Suprapubic skin (tissue), 4 donors: ENCODE measurements around the gene XIRP1. TPM values are rescaled to one million over a fixed set of nuclear protein-coding genes. Genes with fewer than 3 reads are reported as not detected.

Source experiments
- DNase-seq, 2 donors: peaks; one replicate each; pipeline ENCODE4 v3.0.0-alpha.2; 2019; ENCODE audit warnings: low spot score in 2 of 2
- H3K27ac ChIP-seq: fragments of 200-600 bp; sonication (generic); one replicate; pipeline ENCODE4 v1.5.1; 2019
- H3K27me3 ChIP-seq: fragments of 200-600 bp; sonication (generic); one replicate; pipeline ENCODE4 v1.5.1; 2019
- H3K36me3 ChIP-seq: fragments of 200-600 bp; sonication (generic); one replicate; pipeline ENCODE4 v1.5.1; 2019
- H3K4me1 ChIP-seq: fragments of 200-600 bp; sonication (generic); one replicate; pipeline ENCODE4 v1.5.1; 2019
- H3K4me3 ChIP-seq: fragments of 200-600 bp; sonication (generic); one replicate; pipeline ENCODE4 v1.5.1; 2019; ENCODE audit warnings: mild to moderate bottlenecking
- H3K9me3 ChIP-seq: fragments of 200-600 bp; sonication (generic); one replicate; pipeline ENCODE4 v1.5.1; 2019
- CTCF ChIP-seq, 2 donors: fragments of 200-600 bp in 1 of 2; fragments of 450-650 bp in 1 of 2; sonication (generic) in 1 of 2; IDR thresholded peaks; one replicate each; pipeline ENCODE4 v1.5.1; 2016 to 2019; ENCODE audit warnings: antibody characterized with exemption in 2 of 2, mild to moderate bottlenecking in 1 of 2, moderate library complexity in 1 of 2
- EP300 ChIP-seq: sonication (generic); formaldehyde crosslinking; IDR thresholded peaks from one replicate; pipeline ENCODE4 v1.6.1; 2017; ENCODE audit warnings: antibody characterized with exemption
- POLR2A ChIP-seq, 2 donors: fragments of 450-650 bp; IDR thresholded peaks; one replicate each; pipeline ENCODE4 v1.6.1; 2017; ENCODE audit warnings: antibody characterized with exemption in 2 of 2, mild to moderate bottlenecking in 2 of 2, moderate library complexity in 2 of 2
- POLR2AphosphoS5 ChIP-seq, 3 donors: sonication (generic); formaldehyde crosslinking; IDR thresholded peaks; one replicate each; pipeline ENCODE4 v1.6.1; 2017; ENCODE audit warnings: antibody characterized with exemption in 3 of 3
- WGBS: methylation state at CpG from one replicate; pipeline ENCODE4 v1.1.5; 2018; 5-methylcytosine and 5-hydroxymethylcytosine counted together
- total RNA-seq, 4 donors: library from RNA; depleted of rRNA; stranded (reverse); fragments of >200 nt; gene quantifications; one replicate each; pipeline ENCODE4 v1.1.0, GENCODE V29; 2016

The XIRP1 gene
- total RNA-seq, 4 donors from 2014 or later = not detected

GRCh38 chr3:39170461-39170860 lies 21.9 kb downstream of the XIRP1 start:
- peak in 1 of 2 donors; percentile 6 for DNase-seq
- WGBS = 91% methylated on average over 4 of the region's 4 CpGs
- TF ChIP-seq POLR2A (IDR thresholded peaks at IDR 0.05) = no peak
- no peak for TF ChIP-seq POLR2AphosphoS5 (IDR thresholded peaks at IDR 0.05)
- TF ChIP-seq CTCF (IDR thresholded peaks at IDR 0.05) = no peak
- no peak for TF ChIP-seq EP300
- Histone ChIP-seq H3K27ac (no peak overlapping the region), H3K27me3 (no peaks in the 10 kb centered on the region), H3K4me3 (no peak overlapping the region), H3K36me3 (no peaks in the 10 kb centered on the region), H3K9me3 (no peaks in the 10 kb centered on the region), H3K4me1 (peaks cover 15% of the 10 kb centered on the region)

- Histone ChIP-seq H3K4me1 (peaks cover 15% of the 10 kb centered on the region), H3K4me3 (no peak overlapping the region), H3K27ac (no peak overlapping the region), H3K36me3 (no peaks in the 10 kb centered on the region), H3K9me3 (no peaks in the 10 kb centered on the region), H3K27me3 (no peaks in the 10 kb centered on the region)
- 0% methylated on average over 1 of the region's 1 CpG for WGBS
- no peak for DNase-seq
- TF ChIP-seq EP300 (no peak), CTCF (IDR thresholded peaks at IDR 0.05) (no peak), POLR2AphosphoS5 (IDR thresholded peaks at IDR 0.05) (no peak)
Observed at GRCh38 chr3:39169712-39170111, 22.7 kb downstream of the XIRP1 start.

GRCh38 chr3:39168156-39168780 lies 24.1 kb downstream of the XIRP1 start:
- H3K9me3 ChIP-seq = no peaks in the 10 kb centered on the region

GRCh38 chr3:39166932-39167532 lies 25.4 kb downstream of the XIRP1 start:
- Histone ChIP-seq H3K27me3 (no peaks in the 10 kb centered on the region), H3K27ac (peak overlapping the region; percentile 20), H3K4me3 (no peak overlapping the region), H3K9me3 (no peaks in the 10 kb centered on the region), H3K36me3 (no peaks in the 10 kb centered on the region), H3K4me1 (peaks cover 15% of the 10 kb centered on the region)
- WGBS = 33% methylated on average over 1 of the region's 1 CpG
- TF ChIP-seq POLR2AphosphoS5 (IDR thresholded peaks at IDR 0.05) (peak in 2 of 3 donors; percentile 52 to 62), CTCF (IDR thresholded peaks at IDR 0.05) (no peak), EP300 (no peak), POLR2A (IDR thresholded peaks at IDR 0.05) (no peak)
- peak; percentile 80 to 81 for DNase-seq

More at GRCh38 chr3:39168156-39168780, 24.1 kb downstream of the XIRP1 start:
- Histone ChIP-seq H3K27ac (no peak overlapping the region), H3K4me3 (no peak overlapping the region), H3K36me3 (no peaks in the 10 kb centered on the region), H3K27me3 (no peaks in the 10 kb centered on the region), H3K4me1 (peaks cover 15% of the 10 kb centered on the region)
- 85% methylated on average over 5 of the region's 5 CpGs for WGBS
- no peak for TF ChIP-seq POLR2AphosphoS5 (IDR thresholded peaks at IDR 0.05)
- no peak for TF ChIP-seq POLR2A (IDR thresholded peaks at IDR 0.05)
- no peak for TF ChIP-seq CTCF (IDR thresholded peaks at IDR 0.05)
- TF ChIP-seq EP300 = no peak
- peak in 1 of 2 donors; percentile 78 for DNase-seq

- H3K4me1 ChIP-seq = peaks cover 15% of the 10 kb centered on the region
- TF ChIP-seq POLR2AphosphoS5 (IDR thresholded peaks at IDR 0.05) (no peak), EP300 (no peak), CTCF (IDR thresholded peaks at IDR 0.05) (no peak), POLR2A (IDR thresholded peaks at IDR 0.05) (no peak)
- no peaks in the 10 kb centered on the region for H3K36me3 ChIP-seq
- H3K27me3 ChIP-seq = no peaks in the 10 kb centered on the region
- H3K9me3 ChIP-seq = no peaks in the 10 kb centered on the region
- no peak overlapping the region for H3K27ac ChIP-seq
- DNase-seq = peak in 1 of 2 donors; percentile 49
- H3K4me3 ChIP-seq = no peak overlapping the region
- WGBS = 63% methylated on average over 3 of the region's 3 CpGs
Observed at GRCh38 chr3:39166134-39166710, 26.2 kb downstream of the XIRP1 start.
